CD4-positive, alpha-beta T cell treated with Interleukin-6 at 100 ng/mL for 8 hours (primary cell): ENCODE measurements around the gene RAB44.

ENCODE experiments used
- DNase-seq: peaks from one replicate; pipeline ENCODE4 v3.0.0-alpha.2; 2020; ENCODE audit warnings: mixed read lengths, low spot score

The RAB44 gene

DNA sequence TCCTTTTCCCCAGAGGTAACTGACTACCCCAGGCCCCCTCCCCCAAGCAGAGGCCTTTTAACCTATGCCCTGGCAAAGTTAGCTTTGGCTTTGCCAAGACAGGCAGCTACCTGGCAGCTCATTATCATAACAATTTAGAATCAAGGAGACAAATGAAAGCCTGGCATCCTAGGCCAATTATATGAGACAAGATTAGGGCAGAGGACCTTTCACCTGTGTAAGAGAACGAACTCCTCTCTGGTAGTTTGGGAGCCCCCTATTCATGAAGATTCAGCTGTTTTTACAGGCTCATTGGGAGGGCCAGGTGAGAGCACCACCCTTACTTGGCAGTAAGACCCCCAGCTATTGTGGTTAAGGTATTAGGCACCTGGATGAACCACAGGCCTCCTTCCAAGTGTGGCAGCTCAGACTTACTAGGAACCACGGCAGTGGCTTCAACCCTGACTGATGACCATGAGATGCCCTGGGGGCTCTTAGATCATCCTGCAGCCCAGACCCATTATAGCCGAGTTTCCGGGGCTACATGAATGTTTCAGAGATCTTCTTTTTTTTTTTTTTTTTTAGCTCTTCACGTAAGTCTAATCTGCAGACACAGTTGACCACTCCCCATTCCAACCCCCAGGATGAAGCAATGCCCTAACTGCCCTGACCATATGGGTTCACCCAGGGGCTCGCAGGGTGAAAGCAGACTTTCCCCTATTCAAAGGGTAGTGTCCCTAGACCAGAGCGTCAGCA lies 56.2 kb downstream of the RAB44 start:
- DNase-seq = no peak

DNA sequence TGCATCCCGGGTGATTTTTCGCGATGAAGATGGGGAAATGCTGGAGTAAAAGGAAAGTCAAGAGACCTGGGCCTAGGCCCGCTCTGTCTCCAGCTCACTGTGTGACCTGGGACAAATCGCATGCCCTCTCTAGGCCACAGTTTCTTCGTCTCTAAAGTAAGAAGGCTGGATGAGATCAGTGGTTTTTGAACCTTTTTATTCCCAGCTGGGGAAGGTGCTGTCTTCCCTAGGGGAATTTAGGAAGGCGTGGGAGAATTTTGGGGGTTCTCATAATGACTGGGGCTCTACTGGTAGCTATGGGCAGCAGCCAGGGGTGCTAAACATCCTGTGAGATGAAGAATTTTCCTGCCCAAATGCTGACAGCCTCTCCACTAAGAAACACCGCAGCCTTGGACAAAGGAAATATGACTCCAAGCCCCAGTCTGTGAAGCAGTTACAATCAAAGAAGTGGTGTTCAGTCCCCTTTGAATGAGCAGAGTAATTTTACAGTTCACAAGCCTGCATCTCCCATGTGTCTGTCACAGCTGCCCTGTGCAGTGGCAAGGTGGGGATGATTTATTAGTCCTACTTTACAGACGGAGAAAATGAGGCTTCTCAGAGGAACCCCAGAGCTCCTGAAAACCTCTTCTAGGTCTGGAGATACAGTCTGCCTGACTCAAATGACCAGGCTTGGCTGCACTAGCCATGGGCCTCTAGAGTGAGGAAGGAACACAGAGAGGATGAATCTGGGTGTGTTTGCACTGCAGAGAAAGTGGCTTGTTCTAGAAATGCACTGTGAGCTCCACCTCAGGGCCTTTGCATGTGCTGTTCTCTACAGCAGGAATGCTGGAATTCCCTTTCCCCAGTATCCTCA lies 57.2 kb downstream of the RAB44 start:
- no peak for DNase-seq

DNA sequence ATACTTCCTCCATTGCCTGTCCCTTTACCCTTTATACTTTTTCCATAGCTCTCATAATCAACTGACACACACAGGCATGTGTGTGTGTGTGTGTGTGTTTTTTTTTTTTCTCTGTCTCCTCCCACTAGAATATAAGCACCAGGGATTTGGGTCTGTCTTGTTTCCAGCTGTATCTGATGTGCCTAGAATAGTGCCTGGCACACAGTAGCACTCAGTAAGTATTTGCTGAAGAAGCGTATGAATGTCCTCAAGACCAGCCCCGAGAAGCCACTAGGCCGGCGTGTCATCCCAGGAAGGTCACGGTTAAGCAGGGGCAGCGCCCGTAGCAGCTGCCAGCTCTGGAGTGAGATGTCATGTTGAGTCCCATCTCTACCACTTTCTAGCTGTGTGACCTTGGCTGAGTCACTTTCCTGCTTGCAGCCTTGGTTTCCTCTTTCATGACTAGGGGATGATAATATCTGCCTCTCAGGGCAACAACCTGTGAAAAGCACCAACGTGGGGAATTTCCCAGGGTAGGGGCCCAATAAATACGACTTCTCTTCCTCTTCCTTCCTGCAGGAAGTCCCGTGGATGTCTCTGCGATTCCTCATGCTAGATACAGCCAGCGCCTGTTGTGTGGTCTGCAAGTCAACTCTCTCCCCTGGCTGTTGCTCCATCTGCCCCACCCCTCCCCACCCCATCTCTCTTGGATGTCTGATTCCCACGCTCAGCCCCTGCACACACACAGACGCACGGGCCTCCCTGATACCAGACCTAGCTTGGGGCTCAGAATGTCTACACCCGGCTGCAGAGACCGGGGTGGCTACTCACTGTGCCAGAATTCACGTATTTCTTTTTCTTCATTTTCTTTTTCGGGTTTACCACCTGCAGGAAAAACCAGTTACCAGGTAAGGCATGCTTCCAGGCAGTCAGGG lies 58.1 kb downstream of the RAB44 start:
- peak; percentile 84 for DNase-seq

DNA sequence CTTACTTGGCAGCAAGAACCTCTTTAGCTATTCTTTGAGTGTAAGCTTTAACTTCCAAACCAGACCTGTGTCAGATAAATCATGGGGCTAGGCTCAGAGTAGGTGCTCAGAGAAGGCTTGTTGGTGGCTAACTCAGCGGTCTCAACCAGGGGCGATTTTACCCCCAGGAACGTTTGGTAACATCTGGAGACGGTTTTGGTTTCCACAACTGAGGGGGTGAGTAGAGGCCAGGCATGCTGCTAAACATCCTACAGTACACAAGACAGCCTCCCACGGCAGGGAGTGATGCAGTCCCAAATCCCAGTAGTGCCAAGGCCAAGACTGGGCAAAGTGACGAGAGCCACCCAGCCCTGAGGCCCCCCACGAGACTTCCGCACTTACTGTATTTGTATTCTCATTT lies 59.2 kb downstream of the RAB44 start:
- no peak for DNase-seq

DNA sequence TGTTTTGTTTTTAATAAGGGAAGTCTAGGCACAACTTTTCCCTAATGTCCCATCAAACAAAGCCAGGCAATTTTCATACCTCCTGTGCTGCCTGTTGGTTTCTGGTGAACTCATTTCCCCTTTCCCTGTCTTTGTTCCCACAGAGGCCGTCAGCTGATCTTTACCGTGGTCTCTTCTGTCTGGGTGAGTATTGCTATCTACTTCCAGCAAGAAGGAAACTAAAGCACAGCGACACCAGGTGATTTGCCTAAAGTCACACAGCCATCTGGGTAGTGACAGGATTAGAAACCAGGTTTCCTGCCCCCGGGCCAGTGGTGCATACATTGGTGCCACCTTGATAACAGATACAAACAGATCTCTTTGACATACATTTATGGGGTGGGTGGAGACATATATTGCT lies 59.6 kb downstream of the RAB44 start:
- DNase-seq = peak; percentile 52

DNA sequence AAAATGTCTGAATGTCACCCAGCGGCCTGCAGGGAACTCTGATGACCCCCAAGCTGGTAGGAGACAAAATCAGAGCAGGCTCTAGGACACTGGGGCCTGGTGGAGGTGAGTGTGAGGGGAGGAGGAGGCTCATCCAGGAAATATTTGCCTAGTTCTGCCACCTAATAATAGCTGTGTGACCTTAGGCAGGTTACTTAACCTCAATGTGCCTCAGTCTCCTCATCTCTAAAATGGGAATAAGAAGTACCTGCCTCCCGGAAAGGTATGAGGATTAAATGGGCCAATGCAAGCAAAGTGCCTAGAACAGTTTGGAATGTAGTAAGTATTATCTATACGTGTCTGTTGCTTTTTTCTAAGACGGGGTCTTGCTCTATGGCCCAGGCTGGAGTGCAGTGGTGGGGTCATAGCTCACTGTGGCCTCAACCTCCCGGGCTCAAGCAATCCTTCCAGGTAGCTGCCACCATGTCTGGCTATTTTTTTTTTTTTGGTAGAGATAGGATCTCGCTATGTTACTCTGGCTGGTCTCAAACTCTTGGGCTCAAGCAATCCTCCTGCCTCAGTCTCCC lies 60.4 kb downstream of the RAB44 start:
- DNase-seq = no peak

DNA sequence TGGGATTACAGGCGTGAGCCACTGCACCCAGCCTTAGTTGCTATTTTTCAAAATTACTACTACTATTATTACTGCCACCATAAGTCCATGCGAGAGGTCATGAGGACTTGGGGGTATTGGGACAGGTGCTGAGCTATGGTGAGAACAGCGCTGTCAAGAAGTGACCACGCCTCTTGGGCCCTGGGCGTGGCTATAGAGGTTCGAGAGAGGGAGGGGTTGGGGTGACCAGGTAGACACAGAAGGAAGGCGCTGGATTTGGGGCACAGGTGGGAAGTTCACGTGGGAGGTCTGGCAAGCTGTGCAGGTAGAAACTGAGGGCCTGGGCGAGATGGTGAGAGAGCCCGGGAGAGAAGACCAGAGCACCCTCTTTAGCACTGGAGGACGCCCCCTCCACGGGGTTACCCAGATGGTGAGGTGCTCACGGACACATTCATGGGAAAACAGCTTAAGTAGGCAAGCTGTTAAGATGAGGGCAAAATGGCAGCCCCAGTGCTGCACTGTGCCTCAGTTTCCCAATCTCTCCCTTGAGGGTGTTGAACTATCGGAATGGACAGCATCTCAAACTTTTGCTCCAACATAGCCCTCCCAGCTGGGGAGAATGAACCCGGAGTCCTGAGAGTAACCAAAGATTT lies 61.0 kb downstream of the RAB44 start:
- no peak for DNase-seq

DNA sequence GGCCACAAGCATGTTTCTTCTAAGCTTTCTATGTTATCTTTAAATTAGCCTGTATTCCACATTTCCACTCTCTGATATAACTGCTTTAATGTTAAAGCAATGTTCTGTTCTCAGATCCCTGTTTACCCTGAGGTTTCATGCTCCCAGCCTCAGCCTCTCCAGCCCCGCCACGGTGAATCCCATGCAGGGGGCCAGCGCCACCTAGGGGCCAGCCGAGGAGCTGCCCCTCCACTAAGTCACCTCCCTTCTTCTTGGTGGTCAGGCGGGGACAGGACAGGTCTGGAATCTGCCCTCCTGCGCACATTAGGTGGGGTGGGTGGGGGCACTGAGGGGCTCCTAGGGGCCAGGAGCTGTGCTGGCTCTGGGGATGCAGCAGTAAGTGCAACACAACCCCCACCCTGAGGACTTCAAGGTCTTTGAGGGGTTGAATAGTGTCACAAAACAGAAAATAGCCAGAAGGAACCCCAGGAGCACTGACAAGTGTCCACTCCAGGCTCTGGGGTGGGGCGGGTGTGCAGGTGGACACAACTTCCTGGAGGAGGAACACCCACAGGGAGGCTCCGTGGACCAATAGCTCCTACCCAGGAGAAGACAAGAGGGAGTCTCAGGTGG lies 61.6 kb downstream of the RAB44 start:
- DNase-seq = peak; percentile 77

DNA sequence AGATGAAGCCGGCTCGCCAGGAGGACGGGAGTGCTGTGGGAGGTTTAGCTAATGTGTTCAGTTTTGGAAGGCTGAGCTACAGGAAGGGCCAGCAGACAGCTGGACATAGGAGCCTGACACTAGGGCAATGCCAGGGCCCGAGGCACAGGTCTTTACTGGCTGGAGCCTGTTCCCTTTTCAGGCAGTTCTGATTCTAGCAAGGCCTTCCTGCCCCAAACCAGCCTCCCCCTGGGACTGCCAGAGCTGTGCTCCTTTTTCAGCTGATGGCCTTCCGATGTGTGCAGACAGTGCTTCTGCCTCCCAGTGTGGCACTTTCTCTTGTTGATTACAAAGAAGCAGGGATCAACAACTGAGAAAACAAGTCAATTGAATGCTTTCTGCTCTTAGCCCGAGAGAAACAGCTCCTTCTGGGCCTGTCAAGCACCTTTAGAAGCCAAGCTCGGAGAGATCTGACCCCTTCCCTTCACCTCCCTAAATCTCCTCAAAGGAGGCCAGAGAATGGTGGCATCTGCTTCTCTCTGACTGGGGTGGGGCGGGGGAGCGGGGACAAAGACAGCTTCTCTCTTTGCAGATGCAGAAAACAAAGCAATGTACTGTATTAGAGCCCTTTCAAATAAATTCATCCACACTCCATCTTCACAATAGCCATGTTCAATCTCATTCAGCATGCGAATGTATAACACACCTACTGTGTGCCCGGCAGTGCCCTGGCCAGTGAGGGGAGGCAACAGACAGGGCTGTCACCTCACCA lies 63.2 kb downstream of the RAB44 start:
- no peak for DNase-seq

DNA sequence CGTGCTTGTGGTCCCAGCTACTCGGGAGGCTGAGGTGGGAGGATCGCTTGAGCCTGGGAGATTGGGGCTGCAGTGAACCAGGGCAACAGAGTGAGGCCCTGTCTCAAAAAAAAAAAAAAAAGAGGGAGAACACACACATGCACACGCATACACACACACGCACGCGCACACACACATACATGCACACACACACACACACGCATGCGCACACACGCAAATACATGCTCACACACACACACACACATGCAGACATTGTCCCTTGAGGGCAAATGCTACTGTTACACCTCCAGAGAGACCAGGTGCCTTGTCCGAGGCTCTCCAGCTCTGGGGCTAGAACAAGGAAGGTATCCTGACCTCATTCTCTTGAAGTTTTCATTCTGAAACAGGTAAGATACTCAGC lies 64.5 kb downstream of the RAB44 start:
- no peak for DNase-seq

DNA sequence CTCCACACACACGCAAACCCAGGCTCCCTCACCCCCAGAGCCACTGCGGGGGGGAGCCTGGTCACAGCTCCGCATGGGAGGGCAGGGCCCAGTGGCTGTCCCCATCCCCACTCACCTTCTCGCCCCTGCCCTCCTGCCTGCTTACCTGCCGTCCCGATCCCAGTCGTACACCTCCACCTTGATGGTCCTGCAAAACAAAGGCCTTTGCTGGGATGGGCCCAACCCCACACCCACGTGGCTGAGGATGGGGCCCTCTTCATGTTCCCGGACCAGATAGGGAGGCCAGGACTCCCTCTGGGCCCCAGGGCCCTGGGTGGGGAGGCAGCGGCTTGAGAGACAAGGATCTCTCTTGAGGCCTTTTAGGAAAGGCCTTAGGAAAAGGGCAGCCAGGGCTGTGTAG lies 67.6 kb downstream of the RAB44 start:
- no peak for DNase-seq

DNA sequence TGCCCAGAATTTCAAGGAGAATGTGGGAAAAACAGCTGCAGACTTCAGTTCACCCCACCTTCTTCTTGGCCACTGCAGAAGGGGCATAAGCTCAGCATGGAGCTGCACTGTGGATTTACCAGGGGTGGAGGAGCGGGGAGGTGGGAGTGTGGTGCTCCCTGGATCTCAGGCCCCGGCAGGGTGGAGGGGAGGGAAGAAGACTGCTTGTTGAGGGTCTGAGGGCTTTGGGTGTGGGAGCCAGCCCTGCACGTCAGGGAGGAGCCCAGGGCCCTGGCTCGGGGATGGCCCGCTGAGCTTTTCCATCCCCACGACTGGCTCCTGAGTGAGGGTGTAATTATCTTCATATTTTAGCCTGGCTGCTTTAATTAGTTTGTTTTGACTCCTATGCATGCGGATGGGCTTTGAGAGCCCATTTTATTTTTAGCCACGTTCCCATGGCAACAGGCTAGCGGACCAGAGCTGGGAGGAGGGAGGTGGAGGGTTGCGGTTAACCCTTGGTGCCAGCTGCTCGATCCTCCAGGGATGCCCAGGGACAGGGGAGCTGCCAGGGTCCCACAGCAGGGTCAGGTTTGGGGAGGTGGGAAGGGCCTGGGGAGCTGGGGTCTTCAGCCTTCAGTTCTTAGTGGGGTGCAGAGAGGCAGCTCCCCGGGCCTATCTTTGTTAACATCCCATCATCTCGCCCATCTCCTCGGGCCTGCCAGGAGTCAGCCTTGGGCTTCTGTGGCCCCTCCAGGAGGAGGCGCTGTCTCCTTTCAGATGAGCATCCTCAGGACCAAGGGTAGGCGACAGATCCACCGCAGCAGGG lies 68.2 kb downstream of the RAB44 start:
- DNase-seq = peak; percentile 80

DNA sequence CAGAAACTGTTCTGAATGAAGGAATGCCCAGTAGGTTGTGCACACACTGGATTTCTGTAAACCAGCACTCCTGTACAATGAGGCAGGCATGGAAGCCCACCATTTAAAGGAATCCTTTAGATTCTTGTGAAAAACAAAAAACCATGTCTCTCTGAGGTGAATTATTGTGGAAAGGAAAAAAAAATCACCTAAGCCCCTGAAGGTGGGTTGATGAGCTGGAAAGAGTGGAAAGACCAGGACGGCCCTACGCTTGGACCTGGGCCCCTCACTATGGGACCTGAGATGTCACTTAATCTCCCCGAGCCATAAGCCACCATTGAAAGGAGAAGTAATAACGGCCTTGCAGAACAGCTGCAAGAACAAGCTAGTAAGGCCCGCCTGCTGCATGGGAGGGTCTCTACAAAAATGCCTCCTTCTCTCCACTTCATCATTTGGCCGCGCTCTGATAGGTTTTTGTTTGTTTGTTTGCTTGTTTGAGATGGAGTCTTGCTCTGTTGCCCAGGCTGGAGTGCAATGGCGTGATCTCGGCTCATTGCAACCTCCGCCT lies 68.8 kb downstream of the RAB44 start:
- DNase-seq = no peak

DNA sequence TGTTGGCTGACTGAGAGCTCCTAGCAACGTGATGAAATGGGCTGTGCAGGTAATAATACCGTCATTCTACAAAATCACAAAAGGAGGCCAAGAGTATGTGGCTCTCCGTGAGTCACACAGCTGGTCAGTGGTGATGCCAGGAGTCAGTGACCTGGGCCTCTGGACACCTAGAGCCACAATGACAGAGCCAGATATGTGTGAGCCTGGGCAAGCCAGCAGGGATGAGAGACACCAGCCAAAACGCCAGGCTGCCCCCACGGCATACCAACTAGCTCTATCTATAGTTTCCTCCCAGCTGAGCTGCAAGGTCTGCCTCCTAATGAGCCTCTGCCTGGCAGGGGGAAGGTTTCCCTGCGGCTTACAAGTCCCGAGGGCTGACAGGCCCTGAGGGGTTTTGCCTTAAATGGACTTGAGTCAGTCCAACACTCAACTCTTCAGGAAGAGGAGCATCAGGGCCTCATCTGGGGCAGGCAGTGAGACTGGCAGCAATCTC lies 71.6 kb downstream of the RAB44 start:
- DNase-seq = no peak

DNA sequence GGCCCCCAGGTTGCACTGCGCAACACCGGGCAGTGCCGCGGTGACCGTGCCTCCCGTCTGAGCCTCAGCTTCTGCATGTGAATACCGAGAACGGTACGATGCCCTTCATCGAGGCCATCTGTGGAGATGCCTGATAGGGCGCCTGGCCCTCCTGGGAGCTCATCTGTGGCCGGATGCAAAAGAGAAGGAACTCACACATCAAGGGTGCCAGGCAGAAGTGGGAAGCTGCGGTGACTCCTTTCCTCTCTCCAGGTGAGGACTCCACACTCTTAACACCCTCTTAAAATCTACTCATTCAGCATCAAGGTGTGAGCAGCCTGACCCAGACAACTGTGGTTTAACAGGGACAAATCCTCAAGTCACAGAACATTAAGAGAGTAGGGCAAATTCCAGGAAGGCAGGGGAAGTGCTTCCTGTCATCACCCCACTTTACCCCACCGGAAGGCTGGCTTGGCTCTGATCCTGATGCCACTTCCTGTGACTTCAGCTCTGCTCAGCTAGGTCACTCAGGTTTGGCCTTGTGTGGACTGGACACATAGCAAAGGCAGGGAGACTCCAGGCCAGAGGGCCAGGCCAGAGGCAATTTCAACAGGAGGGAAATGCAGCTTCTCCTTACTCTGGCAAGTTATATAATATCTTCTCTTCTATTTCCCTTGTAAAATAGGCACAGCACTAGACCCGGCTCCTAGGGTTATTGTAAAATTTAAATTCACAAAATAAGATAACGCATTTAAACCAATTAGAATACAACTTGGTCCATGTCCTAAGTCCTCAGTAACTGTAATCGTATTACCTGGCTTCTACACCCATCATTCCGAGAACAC lies 72.3 kb downstream of the RAB44 start:
- peak; percentile 36 for DNase-seq

DNA sequence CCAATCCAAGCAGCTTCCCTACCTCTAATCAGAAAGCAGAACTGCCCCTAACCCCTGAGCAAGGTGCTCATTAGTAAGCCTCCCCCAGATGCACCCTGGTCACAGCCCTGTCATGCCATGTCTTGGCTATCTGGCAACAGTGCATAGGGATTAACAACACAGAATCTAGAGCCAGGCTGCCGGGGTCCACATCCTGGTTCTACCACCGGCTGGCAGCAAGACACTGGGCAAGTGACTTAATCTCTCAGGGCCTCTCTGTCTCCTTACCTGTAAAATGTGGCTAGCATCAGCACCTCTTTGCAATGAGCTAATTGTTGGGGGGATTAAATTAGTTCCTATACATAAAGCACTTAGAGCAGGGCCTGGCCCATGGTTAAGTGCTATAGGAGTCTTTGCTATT lies 73.5 kb downstream of the RAB44 start:
- DNase-seq = no peak

DNA sequence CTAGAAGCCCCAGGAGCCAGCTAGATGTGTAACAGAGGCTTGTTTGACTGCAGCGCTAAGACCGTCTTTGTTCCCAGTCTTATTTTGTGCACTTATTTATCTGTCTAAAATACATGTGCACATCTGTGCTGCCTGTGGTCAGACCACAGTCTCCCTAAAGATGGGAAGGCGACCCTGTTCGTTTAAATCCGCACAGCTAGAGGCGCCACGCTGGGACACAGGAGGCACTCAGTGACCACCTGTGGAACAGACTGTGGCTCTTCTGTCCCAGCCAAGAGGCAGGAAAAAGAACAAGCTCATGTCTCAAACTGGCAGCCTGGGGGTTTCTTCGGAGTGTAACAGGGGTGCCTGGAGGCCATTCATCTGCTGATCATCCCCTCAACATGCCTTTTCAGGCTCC lies 74.8 kb downstream of the RAB44 start:
- DNase-seq = no peak

DNA sequence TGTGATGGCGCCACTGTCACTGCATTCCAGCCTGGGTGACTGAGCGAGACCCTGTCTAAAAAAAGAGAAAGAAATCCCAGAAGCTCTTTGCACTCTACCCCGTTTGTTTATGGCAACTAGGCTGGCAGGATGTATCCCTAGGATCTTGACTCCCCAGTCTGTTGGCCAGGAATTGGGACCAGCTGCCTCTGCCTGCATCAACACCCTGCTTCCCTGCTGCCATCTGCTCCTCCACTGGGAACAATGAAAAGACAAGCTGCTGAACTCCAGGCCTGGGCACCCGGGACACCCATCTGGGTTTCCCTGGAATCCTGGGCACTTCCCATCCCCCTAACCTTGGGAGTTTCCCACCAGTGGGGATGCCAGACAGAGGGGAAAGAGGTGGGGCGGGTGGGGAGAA lies 76.7 kb downstream of the RAB44 start:
- no peak for DNase-seq
